VCaP (cell line): ENCODE data around the gene GRIA4.
"Not testable (repeated sequence)": the region's sequence is repeated elsewhere in the genome, so short reads cannot be mapped to it uniquely, and the experiment has no call there.

Source experiments
- H3K27ac ChIP-seq: fragments of 450-650 bp; 2 replicates; pipeline ENCODE4 v1.5.1; 2017
- TF ChIP-seq, protein P1 (sequence below): fragments of 450-650 bp; conservative IDR thresholded peaks from 2 replicates; pipeline ENCODE4 v1.5.1; 2017; ENCODE audit warnings: mild to moderate bottlenecking, moderate library complexity

Gene GRIA4

DNA sequence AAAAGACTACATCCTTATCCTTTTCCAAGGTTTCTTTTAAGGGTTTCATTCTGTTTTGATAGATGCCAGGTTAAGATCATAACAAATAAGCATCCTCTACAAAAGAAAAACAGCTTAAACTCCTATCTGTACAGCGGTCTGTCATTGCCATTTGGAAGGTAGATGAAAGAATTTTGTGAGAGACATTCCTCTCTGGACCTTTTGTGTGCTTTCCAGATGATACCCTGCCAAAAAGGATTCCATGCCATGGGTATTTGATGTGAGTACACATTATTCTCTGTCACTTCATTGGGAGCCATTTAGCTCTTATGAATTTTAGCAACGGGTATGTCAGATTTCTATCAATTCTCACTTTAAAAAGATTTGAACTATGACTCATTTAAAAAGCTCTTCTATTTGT lies 153.7 kb downstream of the GRIA4 start:
- TF ChIP-seq, protein P1, sequence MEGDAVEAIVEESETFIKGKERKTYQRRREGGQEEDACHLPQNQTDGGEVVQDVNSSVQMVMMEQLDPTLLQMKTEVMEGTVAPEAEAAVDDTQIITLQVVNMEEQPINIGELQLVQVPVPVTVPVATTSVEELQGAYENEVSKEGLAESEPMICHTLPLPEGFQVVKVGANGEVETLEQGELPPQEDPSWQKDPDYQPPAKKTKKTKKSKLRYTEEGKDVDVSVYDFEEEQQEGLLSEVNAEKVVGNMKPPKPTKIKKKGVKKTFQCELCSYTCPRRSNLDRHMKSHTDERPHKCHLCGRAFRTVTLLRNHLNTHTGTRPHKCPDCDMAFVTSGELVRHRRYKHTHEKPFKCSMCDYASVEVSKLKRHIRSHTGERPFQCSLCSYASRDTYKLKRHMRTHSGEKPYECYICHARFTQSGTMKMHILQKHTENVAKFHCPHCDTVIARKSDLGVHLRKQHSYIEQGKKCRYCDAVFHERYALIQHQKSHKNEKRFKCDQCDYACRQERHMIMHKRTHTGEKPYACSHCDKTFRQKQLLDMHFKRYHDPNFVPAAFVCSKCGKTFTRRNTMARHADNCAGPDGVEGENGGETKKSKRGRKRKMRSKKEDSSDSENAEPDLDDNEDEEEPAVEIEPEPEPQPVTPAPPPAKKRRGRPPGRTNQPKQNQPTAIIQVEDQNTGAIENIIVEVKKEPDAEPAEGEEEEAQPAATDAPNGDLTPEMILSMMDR, result no peak
- no peak overlapping the region for H3K27ac ChIP-seq

DNA sequence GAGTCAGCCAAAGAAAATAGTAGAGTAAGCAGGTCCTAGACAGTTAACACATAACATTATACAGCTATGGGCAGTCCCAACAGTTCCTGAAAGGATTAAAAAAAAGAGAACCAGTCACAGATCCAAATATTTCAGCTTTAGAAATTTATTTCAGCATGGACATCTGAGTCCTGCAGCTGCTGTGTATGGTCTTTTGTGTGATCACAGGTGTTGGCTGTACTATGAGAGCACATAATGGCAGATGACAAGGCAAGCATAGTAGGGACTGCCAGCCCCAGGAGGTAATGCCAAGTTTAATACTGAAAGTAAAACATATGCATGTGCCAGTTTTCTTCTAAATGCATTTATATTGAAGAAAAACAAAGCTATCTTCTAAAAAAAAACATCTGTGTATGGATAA lies 158.1 kb downstream of the GRIA4 start:
- TF ChIP-seq, protein P1, result no peak
- H3K27ac ChIP-seq, result no peak overlapping the region

DNA sequence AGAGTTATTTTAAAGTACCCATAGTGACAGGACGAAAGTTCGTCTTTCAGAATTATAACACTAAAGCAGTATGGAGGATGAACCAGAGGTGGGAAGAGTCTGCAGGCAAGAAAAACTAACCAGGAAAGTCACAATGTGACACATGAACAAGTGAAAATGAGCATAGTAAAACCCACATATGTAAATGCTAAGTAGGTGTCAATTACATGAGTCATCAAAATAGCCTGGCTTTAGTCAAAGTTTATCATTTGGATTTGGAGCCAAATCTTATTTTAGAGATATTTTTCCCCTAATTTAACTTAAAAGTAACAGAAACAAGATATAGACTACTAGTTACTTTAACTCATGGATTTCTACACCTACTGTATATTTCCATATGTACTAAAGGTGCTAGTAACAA lies 159.8 kb downstream of the GRIA4 start:
- TF ChIP-seq, protein P1, result no peak
- H3K27ac ChIP-seq, result no peak overlapping the region

DNA sequence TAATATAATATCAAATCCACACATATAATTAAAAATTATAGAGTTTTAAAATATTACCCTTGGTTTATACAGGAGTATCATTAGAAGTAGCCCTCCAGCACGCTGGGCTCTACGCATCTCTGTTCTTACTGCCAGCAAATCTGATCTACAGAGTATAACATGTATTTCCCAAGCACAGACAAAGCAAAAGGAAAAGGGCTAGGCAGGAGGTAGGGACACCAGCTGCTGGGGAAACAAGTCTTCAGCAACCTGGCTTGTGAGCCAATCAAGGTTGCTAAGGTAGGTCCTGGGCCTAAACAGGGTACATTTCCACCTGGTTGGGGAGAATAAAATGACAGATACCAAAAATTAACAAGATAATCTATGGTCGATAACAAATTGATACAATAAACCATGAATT lies 163.6 kb downstream of the GRIA4 start:
- H3K27ac ChIP-seq, result not testable (repeated sequence)

DNA sequence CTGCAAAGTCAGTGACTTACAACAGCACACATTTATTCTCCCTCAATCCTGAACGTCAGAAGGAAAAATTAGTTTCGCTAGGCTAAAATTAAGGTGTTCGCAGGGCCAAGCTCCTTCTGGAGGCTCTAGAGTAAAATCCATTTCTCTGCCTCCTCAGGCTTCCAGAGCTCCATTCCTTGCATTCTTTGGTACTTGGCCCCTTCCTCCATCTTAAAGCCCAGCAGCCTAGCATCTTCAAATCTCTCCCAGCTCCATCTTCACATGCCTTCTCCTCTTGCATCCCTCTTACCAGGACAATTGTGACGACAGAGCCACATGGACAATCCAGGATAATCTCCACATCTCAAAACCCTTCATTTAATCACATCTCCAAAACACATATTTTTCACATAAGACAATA lies 165.0 kb downstream of the GRIA4 start:
- no peak overlapping the region for H3K27ac ChIP-seq
- TF ChIP-seq, protein P1, result no peak

DNA sequence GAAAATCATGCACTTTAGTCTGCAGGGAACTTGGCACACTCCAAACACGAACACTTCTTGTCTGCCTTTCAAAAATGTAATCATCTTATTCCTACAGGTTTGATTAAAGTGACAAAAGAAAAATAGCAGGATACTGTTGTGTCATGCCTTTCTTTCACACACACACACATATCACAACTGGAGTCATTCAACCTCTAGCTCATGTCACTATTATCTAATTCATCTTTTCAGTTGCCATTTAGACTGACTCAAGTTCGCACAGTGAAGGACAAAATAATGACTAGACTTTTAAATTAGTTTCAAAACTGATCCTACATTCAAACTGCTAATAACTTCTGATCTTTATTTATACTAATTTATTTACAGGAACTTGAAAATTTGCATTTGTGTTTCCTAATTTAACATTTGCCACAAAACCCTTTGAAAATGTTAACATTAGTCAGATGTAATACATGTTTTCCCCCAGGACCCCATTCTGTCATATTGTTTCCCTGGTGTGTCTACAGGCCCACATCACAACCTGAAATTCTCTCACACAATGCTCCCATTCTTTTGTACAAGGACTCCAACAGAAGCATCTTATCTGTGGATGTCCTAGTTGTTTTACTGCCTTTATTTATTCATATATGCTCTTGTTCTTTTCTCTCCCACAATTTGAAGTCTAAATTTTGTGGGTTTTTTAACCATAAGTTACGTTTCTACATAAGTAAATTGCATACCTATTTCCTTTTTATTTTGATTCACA lies 171.1 kb downstream of the GRIA4 start:
- no peak overlapping the region for H3K27ac ChIP-seq
- TF ChIP-seq, protein P1, result no peak

DNA sequence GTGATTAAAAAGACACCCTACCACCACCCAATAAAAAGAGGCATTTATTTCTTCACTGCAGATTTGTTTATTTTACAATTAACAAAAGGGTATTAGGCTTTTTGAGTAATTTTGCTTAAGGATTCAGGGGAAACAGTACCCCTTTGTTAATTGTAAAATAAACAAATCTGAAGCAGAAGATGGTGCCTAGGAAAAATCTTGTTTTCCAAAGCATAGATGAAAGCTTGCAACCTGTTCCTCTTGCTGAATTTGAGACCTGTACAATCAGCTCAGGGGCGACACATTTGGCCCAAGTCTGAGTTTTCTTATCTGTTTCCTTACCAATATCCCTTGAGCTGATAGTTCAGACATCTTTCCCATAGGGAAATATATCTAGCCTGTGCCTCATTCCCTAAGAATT lies 171.9 kb downstream of the GRIA4 start:
- no peak overlapping the region for H3K27ac ChIP-seq
- TF ChIP-seq, protein P1, result no peak

DNA sequence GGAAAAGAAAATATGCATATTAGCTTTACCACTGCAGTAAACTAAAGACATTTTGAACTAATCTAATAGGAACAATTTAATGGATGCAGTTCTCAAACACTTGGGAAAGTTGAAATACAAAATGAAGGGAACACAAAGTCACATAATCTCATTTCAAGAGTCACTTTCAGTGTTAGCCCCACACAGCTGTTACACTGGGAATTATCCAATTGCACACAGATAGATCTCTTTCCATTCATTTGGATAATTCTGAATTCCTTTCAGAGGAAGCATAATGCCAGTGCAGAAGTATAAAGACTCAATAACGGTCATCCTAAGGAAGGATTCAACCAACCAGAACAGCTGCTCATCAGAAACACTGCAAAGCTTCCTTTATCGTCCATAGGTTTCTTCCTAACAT lies 173.3 kb downstream of the GRIA4 start:
- no peak overlapping the region for H3K27ac ChIP-seq
- TF ChIP-seq, protein P1, result no peak

DNA sequence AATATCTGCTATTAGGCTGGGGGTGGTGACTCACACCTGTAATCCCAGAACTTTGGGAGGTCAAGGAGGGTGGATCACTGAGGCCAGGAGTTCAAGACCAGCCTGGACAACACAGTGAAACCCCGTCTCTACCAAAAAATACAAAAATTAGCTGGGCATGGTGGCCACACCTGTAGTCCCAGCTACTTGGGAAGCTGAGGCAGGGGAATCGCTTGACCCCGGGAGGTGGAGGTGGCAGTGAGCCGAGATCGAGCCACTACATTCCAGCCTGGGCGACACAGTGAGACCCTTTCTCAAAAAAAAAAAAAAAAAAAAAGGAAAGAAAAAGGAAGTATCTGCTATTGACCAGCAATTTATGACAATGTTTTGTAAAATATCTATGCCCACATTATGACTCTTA lies 176.0 kb downstream of the GRIA4 start:
- H3K27ac ChIP-seq, result not testable (repeated sequence)
